T-helper 2 cell treated with Interferon-gamma antibody and Interleukin-4, amounts not matched to agents 5 μg/mL and 100 μg/mL, for 36 hours (primary cell): ENCODE data around the gene VPS35L.

Source experiments
- DNase-seq: peaks from one replicate; pipeline ENCODE4 v3.0.0; 2021; ENCODE audit warnings: low spot score
- H3K27ac Mint-ChIP-seq: one replicate; pipeline ENCODE4 v1.8.0; 2021; ENCODE audit warnings: mild to moderate bottlenecking, mixed read lengths
- H3K27me3 Mint-ChIP-seq: one replicate; pipeline ENCODE4 v1.8.0; 2021; ENCODE audit warnings: low read depth, mixed read lengths
- H3K36me3 Mint-ChIP-seq: one replicate; pipeline ENCODE4 v1.8.0; 2021; ENCODE audit warnings: low read depth, mixed read lengths
- H3K4me1 Mint-ChIP-seq: one replicate; pipeline ENCODE4 v1.8.0; 2021; ENCODE audit warnings: low read depth, mixed read lengths
- H3K4me3 Mint-ChIP-seq: one replicate; pipeline ENCODE4 v1.8.0; 2022; ENCODE audit warnings: mild to moderate bottlenecking, moderate library complexity, mixed read lengths
- H3K9me3 Mint-ChIP-seq: one replicate; pipeline ENCODE4 v1.8.0; 2021; ENCODE audit warnings: mixed read lengths

The VPS35L gene

GRCh38 chr16:19746561-19746960 lies 191.1 kb downstream of the VPS35L start:
- no peaks in the 10 kb centered on the region for H3K4me1 Mint-ChIP-seq
- H3K27me3 Mint-ChIP-seq = no peaks in the 10 kb centered on the region
- no peak for DNase-seq
- no peaks in the 10 kb centered on the region for H3K9me3 Mint-ChIP-seq
- H3K36me3 Mint-ChIP-seq = no peaks in the 10 kb centered on the region
- no peak overlapping the region for H3K27ac Mint-ChIP-seq
- no peak overlapping the region for H3K4me3 Mint-ChIP-seq

GRCh38 chr16:19748389-19749168 lies 193.1 kb downstream of the VPS35L start:
- Mint-ChIP-seq H3K27me3 (no peaks in the 10 kb centered on the region), H3K4me1 (no peaks in the 10 kb centered on the region), H3K27ac (no peak overlapping the region), H3K36me3 (no peaks in the 10 kb centered on the region), H3K9me3 (no peaks in the 10 kb centered on the region), H3K4me3 (no peak overlapping the region)
- DNase-seq = no peak

- Mint-ChIP-seq H3K27ac (no peak overlapping the region), H3K4me3 (no peak overlapping the region), H3K9me3 (no peaks in the 10 kb centered on the region), H3K4me1 (no peaks in the 10 kb centered on the region), H3K27me3 (no peaks in the 10 kb centered on the region), H3K36me3 (no peaks in the 10 kb centered on the region)
- no peak for DNase-seq
Observed at GRCh38 chr16:19749571-19750080, 194.1 kb downstream of the VPS35L start.
